GM20000 (cell line): ENCODE measurements around the gene CFAP161.
"Not testable (repeated sequence)": the region's sequence is repeated elsewhere in the genome, so short reads cannot be mapped to it uniquely, and the experiment has no call there.

Experiments
- DNase-seq: peaks from one replicate; pipeline ENCODE4 v3.0.0; 2012; ENCODE audit warnings: low spot score
- CTCF ChIP-seq: IDR thresholded peaks from 2 replicates; pipeline ENCODE4 v1.5.1; 2012; ENCODE audit warnings: mild to moderate bottlenecking, control low read depth; ENCODE audit errors: extremely low read depth, missing control alignments

CFAP161 gene

DNA sequence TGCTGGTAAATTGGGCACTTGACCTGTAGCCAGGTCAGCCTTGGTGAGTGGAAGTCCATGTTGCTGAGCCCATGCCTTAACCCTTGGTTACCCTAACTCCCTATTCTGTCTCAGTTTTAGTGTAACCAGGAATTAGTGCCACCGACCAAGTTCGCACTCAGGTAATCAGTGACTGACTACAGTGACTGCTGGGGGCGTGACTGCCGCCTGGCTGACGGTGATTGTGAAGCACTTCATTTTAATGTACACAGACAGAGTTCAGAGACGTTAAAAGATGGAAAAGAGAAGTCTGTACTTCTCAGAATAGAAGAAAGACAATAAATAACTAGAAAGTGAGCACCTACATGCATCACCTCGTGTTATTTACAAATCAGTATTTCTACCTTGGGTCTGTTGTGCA is 17.3 kb downstream of the CFAP161 start:
- TF ChIP-seq CTCF, result no peak
- DNase-seq, result no peak

DNA sequence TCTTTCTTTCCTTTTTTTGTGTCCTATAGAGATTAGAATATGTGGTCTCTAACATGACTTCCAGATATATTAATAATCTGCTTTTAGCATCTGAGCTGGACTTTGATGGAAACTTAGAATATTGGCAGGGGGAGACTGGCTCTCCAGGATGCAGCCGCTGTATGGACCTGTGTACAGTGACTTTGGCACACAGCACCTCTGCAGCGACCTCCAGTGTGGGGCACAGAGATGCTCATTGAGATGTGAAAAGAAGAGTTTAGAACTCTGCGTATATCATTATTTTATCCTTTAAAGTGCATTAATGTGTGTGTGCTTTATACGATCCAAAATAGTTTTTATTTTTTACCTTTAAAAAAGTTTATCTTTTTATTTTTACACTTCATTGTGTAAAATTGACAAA is 18.3 kb downstream of the CFAP161 start:
- DNase-seq, result no peak
- no peak for TF ChIP-seq CTCF

DNA sequence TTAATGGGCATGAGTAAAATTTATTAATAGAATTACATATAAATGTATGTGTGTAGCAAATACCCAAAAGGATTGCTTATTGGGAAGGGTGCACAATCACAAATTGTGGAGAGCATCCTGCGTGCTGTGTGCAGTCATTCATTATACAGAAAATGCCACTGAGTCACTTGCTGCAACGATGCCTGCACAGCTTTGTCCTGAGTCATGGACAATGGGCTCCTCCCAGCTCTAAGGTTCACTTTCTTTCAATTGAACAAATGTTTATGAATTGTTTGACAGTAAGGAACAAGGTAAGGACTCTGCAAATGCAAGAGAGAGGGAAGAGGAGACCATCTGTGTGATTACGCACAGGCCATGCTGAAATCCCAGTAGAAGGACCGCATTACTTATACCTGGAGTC is 18.7 kb downstream of the CFAP161 start:
- no peak for DNase-seq
- no peak for TF ChIP-seq CTCF

DNA sequence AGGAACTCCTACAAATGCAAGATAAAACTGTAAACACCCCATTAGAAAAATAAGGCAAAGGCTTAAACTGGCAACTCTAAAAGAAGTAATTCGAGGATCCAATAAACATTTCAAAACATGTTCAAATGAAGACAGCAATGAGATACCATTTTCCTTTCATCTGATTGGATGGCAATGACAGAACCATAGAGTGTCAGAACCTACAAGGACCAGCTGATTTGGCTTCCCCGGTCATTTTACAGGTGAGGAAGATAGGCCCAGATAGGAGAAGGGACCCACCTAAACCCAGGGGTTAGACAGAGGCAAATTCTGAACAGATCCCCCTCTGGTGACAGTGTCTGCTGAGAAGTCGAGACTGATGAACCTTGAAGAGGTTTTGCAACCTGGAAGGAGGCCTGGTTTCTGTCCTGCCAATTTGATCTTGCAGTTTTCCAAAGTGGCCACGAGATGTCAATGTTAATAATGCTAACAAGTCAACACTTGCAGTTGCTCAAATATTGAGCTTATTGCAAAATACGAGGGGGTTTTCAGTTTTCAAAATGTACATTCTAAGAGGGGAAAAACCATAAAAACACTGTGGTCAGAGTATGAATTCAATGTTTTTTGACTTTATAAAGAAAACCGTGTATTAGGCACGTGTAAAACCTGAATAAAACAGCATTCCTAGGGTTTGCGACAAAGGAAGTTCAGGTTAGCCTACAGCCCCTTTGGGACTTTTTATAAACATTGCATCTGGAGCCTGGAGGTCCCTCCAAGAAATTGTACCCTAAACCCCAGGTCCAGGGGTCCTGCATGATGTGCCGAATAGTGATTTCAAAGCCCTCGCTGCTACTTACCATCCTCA is 21.5 kb downstream of the CFAP161 start:
- DNase-seq, result peak; percentile 60
- no peak for TF ChIP-seq CTCF

DNA sequence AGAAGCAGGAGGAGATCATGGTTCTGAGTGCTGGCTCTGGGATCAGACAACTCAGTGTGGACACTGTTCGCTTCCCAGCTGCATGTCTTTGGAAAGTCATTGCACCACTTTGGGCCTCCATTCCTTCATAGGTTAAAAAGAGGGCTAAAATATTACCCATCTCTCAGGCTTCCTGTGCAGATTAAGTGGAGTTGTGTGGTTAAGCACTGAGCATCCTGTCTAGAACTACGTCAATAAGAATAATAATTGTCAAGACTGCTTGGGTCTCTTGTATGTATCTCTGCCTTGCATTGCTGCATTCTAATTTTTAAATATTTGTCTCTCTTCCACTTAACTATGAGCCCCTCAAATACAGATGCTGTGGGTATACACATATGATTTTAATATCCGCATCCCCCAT is 22.3 kb downstream of the CFAP161 start:
- no peak for DNase-seq
- TF ChIP-seq CTCF, result no peak

DNA sequence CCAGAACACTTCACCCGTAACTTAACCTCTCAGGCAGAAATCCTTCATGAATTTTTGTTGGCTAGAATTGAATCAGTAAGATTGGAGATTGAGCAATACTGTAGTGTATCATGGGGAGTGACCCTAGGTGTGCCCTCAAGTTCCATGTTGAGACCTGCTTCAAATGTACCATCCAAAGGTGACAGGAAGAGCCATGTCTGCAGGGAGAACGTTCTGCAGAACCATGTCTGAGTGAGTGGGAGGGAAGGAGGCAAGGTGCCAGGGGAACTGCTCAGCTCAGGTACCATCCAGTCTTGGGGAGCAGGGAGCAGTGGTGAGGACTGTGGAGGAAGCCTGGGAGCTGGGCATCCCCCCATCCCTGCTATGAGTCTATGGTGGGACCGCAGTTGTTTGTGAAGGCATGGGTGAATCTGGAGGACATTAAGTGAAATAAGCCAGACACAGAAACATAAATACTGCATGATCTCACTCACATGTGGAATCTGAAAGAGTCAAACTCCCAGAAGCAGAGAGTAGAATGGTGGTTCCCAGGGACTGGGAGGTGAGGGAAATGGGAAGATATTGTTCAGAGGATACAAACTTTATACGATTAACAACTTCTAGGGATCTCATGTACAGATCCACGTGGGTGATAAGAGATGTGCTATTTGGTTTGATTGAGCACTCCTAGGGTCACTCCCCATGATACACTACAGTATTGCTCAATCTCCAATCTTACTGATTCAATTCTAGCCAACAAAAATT is 23.3 kb downstream of the CFAP161 start:
- no peak for TF ChIP-seq CTCF
- no peak for DNase-seq

GRCh38 chr15:81157939-81158223 is 23.8 kb downstream of the CFAP161 start:
- no peak for DNase-seq
- TF ChIP-seq CTCF, result no peak

DNA sequence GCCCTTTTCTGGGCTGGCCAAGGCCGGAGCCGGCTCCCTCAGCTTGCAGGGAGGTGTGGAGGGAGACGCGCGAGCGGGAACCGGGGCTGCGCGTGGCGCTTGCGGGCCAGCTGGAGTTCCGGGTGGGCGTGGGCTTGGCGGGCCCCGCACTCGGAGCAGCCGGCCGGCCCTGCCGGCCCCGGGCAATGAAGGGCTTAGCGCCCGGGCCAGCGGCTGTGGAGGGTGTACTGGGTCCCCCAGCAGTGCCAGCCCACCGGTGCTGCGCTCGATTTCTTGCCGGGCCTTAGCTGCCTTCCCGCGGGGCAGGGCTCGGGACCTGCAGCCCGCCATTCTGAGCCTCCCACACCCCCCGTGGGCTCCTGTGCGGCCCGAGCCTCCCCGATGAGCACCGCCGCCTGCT is 24.5 kb downstream of the CFAP161 start:
- DNase-seq, result not testable (repeated sequence)
